ENCODE measurements around the gene POU3F2. TPM values are rescaled to one million over a fixed set of nuclear protein-coding genes. Genes with fewer than 3 reads are reported as not detected.

Gene POU3F2
- total and polyA plus RNA-seq, 12 donors, result not detected

- ATAC-seq (no peak), DNase-seq (no peak)
- WGBS, 2 donors, result 5 to 14% methylated on average over 14 of the region's 14 CpGs
- peaks cover 55 to 100% (median 100%) of the 10 kb centered on the region in 7 donors for H3K27me3 ChIP-seq
- H3K36me3 ChIP-seq, result no peaks in the 10 kb centered on the region
- peaks cover 15 to 62% (median 48%) of the 10 kb centered on the region in 9 donors for H3K4me1 ChIP-seq
- intact Hi-C loops (cut with DNase I), result no loop called here
- no peaks in the 10 kb centered on the region for H3K9me3 ChIP-seq
- TF ChIP-seq CTCF (IDR thresholded peaks at IDR 0.05), result no peak
- no peak overlapping the region for H3K4me3 ChIP-seq
- H3K27ac ChIP-seq, result no peak overlapping the region
Measured at GRCh38 chr6:98828941-98829411, 5.4 kb upstream of the POU3F2 start.

- WGBS, 2 donors, result 18 to 27% methylated on average over 2 of the region's 2 CpGs
- H3K27ac ChIP-seq, result no peak overlapping the region
- H3K9me3 ChIP-seq, result no peaks in the 10 kb centered on the region
- intact Hi-C loops (cut with DNase I), result no loop called here
- ATAC-seq (no peak), DNase-seq (no peak)
- TF ChIP-seq CTCF (IDR thresholded peaks at IDR 0.05), result no peak
- H3K36me3 ChIP-seq, result no peaks in the 10 kb centered on the region
- H3K4me3 ChIP-seq, result no peak overlapping the region
- H3K4me1 ChIP-seq, result peaks cover 15 to 62% (median 49%) of the 10 kb centered on the region in 9 donors
- peaks cover 49 to 100% (median 99%) of the 10 kb centered on the region in 7 donors for H3K27me3 ChIP-seq
Measured at GRCh38 chr6:98830146-98830545, 4.2 kb upstream of the POU3F2 start.

GRCh38 chr6:98831057-98831958 lies 3.1 kb upstream of the POU3F2 start:
- no peak for TF ChIP-seq CTCF (IDR thresholded peaks at IDR 0.05)
- Histone ChIP-seq H3K9me3 (no peaks in the 10 kb centered on the region), H3K27me3 (peaks cover 47 to 100% (median 99%) of the 10 kb centered on the region in 7 donors), H3K27ac (no peak overlapping the region), H3K36me3 (no peaks in the 10 kb centered on the region), H3K4me1 (peaks cover 15 to 73% (median 59%) of the 10 kb centered on the region in 9 donors), H3K4me3 (peak overlapping the region in 2 of 10 donors; percentile 4 to 7)
- DNase-seq (no peak), ATAC-seq (no peak)
- 2 to 5% methylated on average over 58 of the region's 58 CpGs for WGBS, 2 donors
- intact Hi-C loops (cut with DNase I), result no loop called here

- H3K27ac ChIP-seq, result no peak overlapping the region
- DNase-seq, result no peak
- no peaks in the 10 kb centered on the region for H3K36me3 ChIP-seq
- intact Hi-C loops (cut with DNase I), result no loop called here
- H3K27me3 ChIP-seq, result peaks cover 48 to 100% (median 99%) of the 10 kb centered on the region in 7 donors
- H3K9me3 ChIP-seq, result no peaks in the 10 kb centered on the region
- no peak for ATAC-seq
- H3K4me3 ChIP-seq, result peak overlapping the region in 5 of 10 donors; percentile 1 to 64 (median 53)
- 2 to 4% methylated on average over 11 of the region's 11 CpGs for WGBS, 2 donors
- peaks cover 15 to 74% (median 60%) of the 10 kb centered on the region in 9 donors for H3K4me1 ChIP-seq
- TF ChIP-seq CTCF (IDR thresholded peaks at IDR 0.05), result no peak
Measured at GRCh38 chr6:98831959-98832283, 2.5 kb upstream of the POU3F2 start.
